SK-N-SH treated with all-trans-retinoic acid at 6 μM for 48 hours (cell line): ENCODE data around the gene AGL.
"Not testable (repeated sequence)": the region's sequence is repeated elsewhere in the genome, so short reads cannot be mapped to it uniquely, and the experiment has no call there.

Source experiments
- ARNTL ChIP-seq: fragments of 450-650 bp; formaldehyde crosslinking; IDR thresholded peaks from 2 replicates; pipeline ENCODE4 v1.5.0; 2020; ENCODE audit warnings: low read depth, mild to moderate bottlenecking, moderate library complexity, borderline replicate concordance
- BACH2 ChIP-seq: fragments of 250-450 bp; sonication (Bioruptor Pico); IDR thresholded peaks from 2 replicates; pipeline ENCODE4 v1.9.0; 2021; ENCODE audit warnings: mild to moderate bottlenecking, borderline replicate concordance
- CREB5 ChIP-seq: fragments of 250-450 bp; sonication (Bioruptor Pico); IDR thresholded peaks from 2 replicates; pipeline ENCODE4 v1.5.1; 2020; ENCODE audit warnings: low read depth, mild to moderate bottlenecking, moderate library complexity
- GLIS3 ChIP-seq: fragments of 250-450 bp; sonication (Bioruptor Pico); IDR thresholded peaks from 2 replicates; pipeline ENCODE4 v1.5.0; 2020; ENCODE audit warnings: mild to moderate bottlenecking, moderate library complexity
- OSR1 ChIP-seq: fragments of 250-450 bp; sonication (Bioruptor Pico); IDR thresholded peaks from 2 replicates; pipeline ENCODE4 v1.8.0; 2022; ENCODE audit warnings: moderate library complexity, mild to moderate bottlenecking, inconsistent platforms
- RARB ChIP-seq: fragments of 250-450 bp; sonication (Bioruptor Pico); IDR thresholded peaks from 2 replicates; pipeline ENCODE4 v1.8.0; 2021; ENCODE audit warnings: mild to moderate bottlenecking, moderate library complexity
- TOX ChIP-seq: fragments of 250-450 bp; sonication (Bioruptor Pico); IDR thresholded peaks from 2 replicates; pipeline ENCODE4 v1.8.0; 2021; ENCODE audit warnings: mild to moderate bottlenecking, moderate library complexity, borderline replicate concordance
- ZFP3 ChIP-seq: fragments of 250-450 bp; sonication (Bioruptor Pico); IDR thresholded peaks from 2 replicates; pipeline ENCODE4 v1.5.0; 2020; ENCODE audit warnings: mild to moderate bottlenecking, moderate library complexity
- ZFP30 ChIP-seq: fragments of 450-650 bp; formaldehyde crosslinking; IDR thresholded peaks from 2 replicates; pipeline ENCODE4 v1.5.0; 2022; ENCODE audit warnings: mild to moderate bottlenecking, moderate library complexity
- ZNF70 ChIP-seq: fragments of 450-650 bp; formaldehyde crosslinking; IDR thresholded peaks from 2 replicates; pipeline ENCODE4 v1.5.0; 2020; ENCODE audit warnings: mild to moderate bottlenecking, moderate library complexity
- TF ChIP-seq, protein P1 (sequence below): fragments of 250-450 bp; sonication (Bioruptor Pico); IDR thresholded peaks from 2 replicates; pipeline ENCODE4 v1.8.0; 2020; ENCODE audit warnings: mild to moderate bottlenecking, moderate library complexity, borderline replicate concordance
- TF ChIP-seq, protein P2 (sequence below): fragments of 250-450 bp; sonication (Bioruptor Pico); IDR thresholded peaks from 2 replicates; pipeline ENCODE4 v1.5.1; 2021; ENCODE audit warnings: mild to moderate bottlenecking, moderate library complexity

DNA sequence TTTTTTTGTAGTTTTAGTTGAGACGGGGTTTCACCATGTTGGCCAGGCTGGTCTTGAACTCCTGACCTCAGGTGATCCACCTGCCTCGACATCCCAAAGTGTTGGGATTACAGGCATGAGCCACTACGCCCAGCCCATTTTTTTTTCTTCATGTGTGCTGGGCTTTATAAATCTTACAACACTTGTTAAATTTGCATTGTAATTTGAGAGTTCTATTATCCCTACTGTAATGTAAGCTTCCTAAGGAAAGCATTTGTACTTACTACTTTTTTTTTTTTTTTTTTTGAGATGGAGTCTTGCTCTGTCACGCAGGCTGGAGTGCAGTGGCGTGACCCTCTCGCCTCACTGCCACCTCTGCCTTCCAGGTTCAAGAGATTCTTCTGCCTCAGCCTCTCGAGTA lies 121.9 kb downstream of the AGL start:
- not testable (repeated sequence) for TF ChIP-seq RARB; ZNF70; OSR1 (CRISPR knock-in tag); TOX; ARNTL; GLIS3; CREB5 (CRISPR knock-in tag); ZFP30; ZFP3; BACH2 (CRISPR knock-in tag)
- TF ChIP-seq, protein P1, sequence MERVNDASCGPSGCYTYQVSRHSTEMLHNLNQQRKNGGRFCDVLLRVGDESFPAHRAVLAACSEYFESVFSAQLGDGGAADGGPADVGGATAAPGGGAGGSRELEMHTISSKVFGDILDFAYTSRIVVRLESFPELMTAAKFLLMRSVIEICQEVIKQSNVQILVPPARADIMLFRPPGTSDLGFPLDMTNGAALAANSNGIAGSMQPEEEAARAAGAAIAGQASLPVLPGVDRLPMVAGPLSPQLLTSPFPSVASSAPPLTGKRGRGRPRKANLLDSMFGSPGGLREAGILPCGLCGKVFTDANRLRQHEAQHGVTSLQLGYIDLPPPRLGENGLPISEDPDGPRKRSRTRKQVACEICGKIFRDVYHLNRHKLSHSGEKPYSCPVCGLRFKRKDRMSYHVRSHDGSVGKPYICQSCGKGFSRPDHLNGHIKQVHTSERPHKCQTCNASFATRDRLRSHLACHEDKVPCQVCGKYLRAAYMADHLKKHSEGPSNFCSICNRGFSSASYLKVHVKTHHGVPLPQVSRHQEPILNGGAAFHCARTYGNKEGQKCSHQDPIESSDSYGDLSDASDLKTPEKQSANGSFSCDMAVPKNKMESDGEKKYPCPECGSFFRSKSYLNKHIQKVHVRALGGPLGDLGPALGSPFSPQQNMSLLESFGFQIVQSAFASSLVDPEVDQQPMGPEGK (CRISPR knock-in tag) = not testable (repeated sequence)
- TF ChIP-seq, protein P2, sequence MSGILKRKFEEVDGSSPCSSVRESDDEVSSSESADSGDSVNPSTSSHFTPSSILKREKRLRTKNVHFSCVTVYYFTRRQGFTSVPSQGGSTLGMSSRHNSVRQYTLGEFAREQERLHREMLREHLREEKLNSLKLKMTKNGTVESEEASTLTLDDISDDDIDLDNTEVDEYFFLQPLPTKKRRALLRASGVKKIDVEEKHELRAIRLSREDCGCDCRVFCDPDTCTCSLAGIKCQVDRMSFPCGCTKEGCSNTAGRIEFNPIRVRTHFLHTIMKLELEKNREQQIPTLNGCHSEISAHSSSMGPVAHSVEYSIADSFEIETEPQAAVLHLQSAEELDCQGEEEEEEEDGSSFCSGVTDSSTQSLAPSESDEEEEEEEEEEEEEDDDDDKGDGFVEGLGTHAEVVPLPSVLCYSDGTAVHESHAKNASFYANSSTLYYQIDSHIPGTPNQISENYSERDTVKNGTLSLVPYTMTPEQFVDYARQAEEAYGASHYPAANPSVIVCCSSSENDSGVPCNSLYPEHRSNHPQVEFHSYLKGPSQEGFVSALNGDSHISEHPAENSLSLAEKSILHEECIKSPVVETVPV (CRISPR knock-in tag) = not testable (repeated sequence)
